Measurements from ENCODE around the gene CSMD2.

The CSMD2 gene

DNA sequence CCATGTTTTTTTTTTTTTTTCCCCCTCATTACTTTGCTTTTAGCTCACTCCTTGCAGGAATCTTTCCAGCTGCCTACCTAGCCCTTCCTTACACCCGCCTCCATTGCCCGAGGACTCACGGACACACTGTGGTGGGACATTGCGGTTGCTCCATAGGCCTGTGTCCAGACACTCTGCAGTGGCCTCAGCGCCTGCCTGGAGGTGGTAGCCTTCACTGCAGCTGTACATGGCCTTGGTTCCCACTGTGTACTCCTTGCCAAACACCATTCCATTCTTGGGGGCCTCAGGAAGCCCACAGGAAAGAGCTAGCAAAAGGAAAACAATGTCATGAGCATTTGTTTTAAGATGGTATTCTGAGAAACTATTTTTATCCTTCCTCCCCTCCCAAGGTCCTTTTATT lies 592.6 kb downstream of the CSMD2 start:
- ATAC-seq, result no peak
- H3K27ac Mint-ChIP-seq, result no peak overlapping the region
- peaks cover 25% of the 10 kb centered on the region for H3K27me3 Mint-ChIP-seq
- H3K36me3 Mint-ChIP-seq (ENCODE audit: low read depth), result no peaks in the 10 kb centered on the region
- H3K4me1 Mint-ChIP-seq, result no peaks in the 10 kb centered on the region
- H3K9me3 Mint-ChIP-seq, result no peaks in the 10 kb centered on the region
- no peak for DNase-seq
- no peak overlapping the region for H3K4me3 Mint-ChIP-seq

DNA sequence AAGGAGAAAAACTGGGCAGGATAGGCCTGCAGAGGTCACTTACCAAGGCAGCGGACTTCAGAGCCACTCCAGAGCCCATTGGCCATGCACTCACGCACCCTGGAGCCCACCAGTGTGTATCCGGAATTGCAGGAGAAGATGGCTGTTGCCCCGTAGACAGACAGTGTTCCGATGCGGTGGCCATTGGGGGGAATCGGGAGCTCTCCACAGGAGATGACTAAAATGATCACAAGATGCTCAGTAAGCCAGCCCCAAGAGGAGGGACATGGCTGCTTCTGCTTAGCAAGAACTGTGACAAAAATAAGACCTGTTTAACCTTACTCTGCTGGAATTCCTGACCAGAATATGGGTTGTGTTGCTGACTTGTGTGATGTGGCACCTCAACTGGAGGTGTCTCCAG lies 595.7 kb downstream of the CSMD2 start:
- DNase-seq (no peak), ATAC-seq (no peak)
- Mint-ChIP-seq H3K9me3 (no peaks in the 10 kb centered on the region), H3K4me1 (no peaks in the 10 kb centered on the region), H3K36me3 (ENCODE audit: low read depth) (no peaks in the 10 kb centered on the region), H3K4me3 (no peak overlapping the region), H3K27me3 (peaks cover 22% of the 10 kb centered on the region), H3K27ac (no peak overlapping the region)

DNA sequence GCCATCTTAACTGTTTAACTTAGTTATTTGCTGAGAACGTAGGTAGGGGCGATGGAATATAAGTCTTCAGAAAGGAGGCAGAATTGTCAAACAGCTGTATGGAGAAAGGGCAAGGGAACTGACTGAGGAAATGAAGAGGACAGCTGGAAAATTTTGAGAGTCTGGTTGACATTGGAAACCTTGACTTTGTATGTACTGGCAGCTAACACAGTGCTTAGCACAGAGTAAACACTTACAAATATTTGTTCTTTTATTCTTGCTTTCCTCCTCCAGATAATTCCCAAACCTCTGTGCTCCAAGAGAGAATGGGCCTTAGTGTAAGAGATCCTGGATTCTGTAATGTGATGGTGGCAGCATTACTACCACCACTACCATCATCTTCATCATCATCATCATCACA lies 601.3 kb downstream of the CSMD2 start:
- H3K27ac Mint-ChIP-seq, result no peak overlapping the region
- DNase-seq (no peak), ATAC-seq (no peak)
- no peaks in the 10 kb centered on the region for H3K36me3 Mint-ChIP-seq (ENCODE audit: low read depth)
- H3K4me1 Mint-ChIP-seq, result no peaks in the 10 kb centered on the region
- H3K27me3 Mint-ChIP-seq, result peaks cover 7% of the 10 kb centered on the region
- H3K9me3 Mint-ChIP-seq, result no peaks in the 10 kb centered on the region
- H3K4me3 Mint-ChIP-seq, result no peak overlapping the region

DNA sequence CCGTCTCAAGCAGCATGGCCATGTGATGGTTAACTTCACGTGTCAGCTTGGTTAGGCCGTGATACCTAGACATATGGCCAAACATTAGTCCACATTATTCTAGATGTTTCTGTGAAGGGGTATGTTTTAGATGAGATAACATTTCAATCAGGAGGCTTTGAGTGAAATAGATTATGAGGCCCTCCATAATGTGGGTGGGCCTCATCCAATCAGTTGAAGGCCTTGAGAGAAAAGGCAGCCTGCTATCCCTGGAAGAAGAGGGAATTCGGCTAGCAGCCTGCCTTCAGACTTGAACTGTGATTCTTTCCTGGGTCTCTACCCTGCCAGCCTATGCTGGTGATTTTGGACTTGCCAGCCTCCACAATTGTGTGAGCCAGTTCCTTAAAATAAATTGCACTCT lies 602.5 kb downstream of the CSMD2 start:
- H3K4me3 Mint-ChIP-seq, result no peak overlapping the region
- peaks cover 7% of the 10 kb centered on the region for H3K27me3 Mint-ChIP-seq
- H3K27ac Mint-ChIP-seq, result no peak overlapping the region
- no peaks in the 10 kb centered on the region for H3K36me3 Mint-ChIP-seq (ENCODE audit: low read depth)
- H3K9me3 Mint-ChIP-seq, result no peaks in the 10 kb centered on the region
- DNase-seq (no peak), ATAC-seq (no peak)
- H3K4me1 Mint-ChIP-seq, result no peaks in the 10 kb centered on the region

DNA sequence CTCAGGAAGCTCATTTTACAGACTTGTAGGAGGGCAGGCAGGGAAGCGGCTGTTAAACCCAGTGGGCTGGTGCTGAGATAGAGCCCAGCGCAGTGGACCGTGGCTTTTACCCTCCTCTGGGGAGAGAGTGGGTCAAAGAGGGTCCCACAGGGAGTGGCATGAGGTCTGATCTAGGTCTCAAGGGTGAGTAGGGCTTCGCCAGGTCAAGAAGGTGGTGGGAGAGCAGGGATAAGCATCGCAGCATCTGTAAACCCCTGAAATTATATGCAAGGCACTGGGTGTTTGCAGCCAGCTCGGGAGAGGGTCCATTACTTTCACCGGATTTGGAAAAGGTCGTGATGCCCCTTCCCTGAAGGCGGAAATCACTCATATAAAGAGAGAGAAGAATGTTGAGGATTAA lies 603.5 kb downstream of the CSMD2 start:
- no peak overlapping the region for H3K27ac Mint-ChIP-seq

DNA sequence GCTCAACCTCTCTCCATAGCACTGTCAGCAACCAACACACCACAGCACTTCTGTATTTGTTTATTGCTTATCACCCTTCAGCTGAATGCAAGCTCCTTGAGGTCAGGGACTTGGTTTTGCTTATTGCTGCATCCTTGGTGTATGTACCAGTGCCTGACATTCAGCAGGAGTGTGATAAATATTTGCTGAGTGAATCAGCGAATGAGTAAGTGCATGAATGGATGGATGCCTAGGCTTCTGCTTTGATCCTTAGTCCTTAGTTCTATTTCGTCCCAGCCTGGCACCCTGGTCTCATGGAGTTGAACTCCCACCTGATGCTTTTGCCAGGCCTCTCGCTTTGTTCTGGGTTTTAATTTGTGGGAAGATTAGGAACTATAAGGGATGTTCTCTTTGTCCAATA lies 604.4 kb downstream of the CSMD2 start:
- no peaks in the 10 kb centered on the region for H3K36me3 Mint-ChIP-seq (ENCODE audit: low read depth)
- no peaks in the 10 kb centered on the region for H3K9me3 Mint-ChIP-seq
- no peaks in the 10 kb centered on the region for H3K4me1 Mint-ChIP-seq
- no peak overlapping the region for H3K4me3 Mint-ChIP-seq
- ATAC-seq (no peak), DNase-seq (no peak)
- H3K27me3 Mint-ChIP-seq, result peaks cover 5% of the 10 kb centered on the region
- no peak overlapping the region for H3K27ac Mint-ChIP-seq

More for the DNA sequence above, 603.5 kb downstream of the CSMD2 start:
- no peak for ATAC-seq
- H3K4me3 Mint-ChIP-seq, result no peak overlapping the region
- no peaks in the 10 kb centered on the region for H3K4me1 Mint-ChIP-seq
- no peaks in the 10 kb centered on the region for H3K36me3 Mint-ChIP-seq (ENCODE audit: low read depth)
- no peak for DNase-seq
- no peaks in the 10 kb centered on the region for H3K9me3 Mint-ChIP-seq
- peaks cover 6% of the 10 kb centered on the region for H3K27me3 Mint-ChIP-seq

DNA sequence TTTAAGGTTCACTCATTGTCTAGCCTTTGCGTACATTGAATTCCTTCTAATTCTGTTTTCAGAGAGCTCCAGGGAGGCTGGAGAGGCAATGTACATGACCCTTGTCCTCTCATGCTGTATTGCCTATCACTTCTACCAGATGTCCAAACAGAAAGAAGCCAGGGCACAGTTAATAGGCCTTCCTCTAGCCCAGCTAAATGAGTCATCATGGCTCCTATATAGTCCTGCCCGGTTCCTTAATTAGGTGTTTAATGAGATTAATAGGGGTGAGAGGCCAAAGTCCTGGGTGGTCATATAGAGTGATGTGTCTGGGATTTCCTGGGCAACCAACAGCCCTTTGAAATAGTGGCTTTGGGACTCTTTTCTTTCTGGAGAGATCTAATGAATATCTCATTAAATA lies 616.3 kb downstream of the CSMD2 start:
- peaks cover 2% of the 10 kb centered on the region for H3K36me3 Mint-ChIP-seq (ENCODE audit: low read depth)
- H3K4me1 Mint-ChIP-seq, result no peaks in the 10 kb centered on the region
- DNase-seq, result no peak
- H3K9me3 Mint-ChIP-seq, result peaks cover 17% of the 10 kb centered on the region
- no peak for ATAC-seq
- H3K4me3 Mint-ChIP-seq, result no peak overlapping the region
- no peak overlapping the region for H3K27ac Mint-ChIP-seq
- peaks cover 22% of the 10 kb centered on the region for H3K27me3 Mint-ChIP-seq

DNA sequence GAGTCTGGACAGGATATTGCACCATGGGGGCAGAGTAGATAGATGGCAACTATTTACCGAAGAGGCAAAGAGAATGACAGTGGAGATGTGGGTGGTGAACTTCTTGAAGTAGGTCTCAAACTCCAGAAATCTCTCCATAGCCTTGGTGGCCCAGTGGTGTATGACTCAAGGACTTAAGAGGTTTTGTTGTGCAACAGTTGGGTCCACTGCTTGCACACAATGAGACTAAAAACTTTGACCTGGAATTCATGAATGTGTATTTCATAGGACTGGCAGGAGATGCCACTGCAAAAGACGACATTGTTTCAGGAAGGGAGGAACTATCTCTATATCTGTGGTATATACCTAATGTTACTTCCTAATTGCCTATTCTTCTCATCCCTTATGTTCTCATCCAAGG lies 616.7 kb downstream of the CSMD2 start:
- H3K36me3 Mint-ChIP-seq (ENCODE audit: low read depth), result peaks cover 2% of the 10 kb centered on the region
- H3K27ac Mint-ChIP-seq, result no peak overlapping the region
- peaks cover 17% of the 10 kb centered on the region for H3K9me3 Mint-ChIP-seq
- no peaks in the 10 kb centered on the region for H3K4me1 Mint-ChIP-seq
- peaks cover 22% of the 10 kb centered on the region for H3K27me3 Mint-ChIP-seq
- no peak overlapping the region for H3K4me3 Mint-ChIP-seq
- no peak for DNase-seq
- no peak for ATAC-seq

DNA sequence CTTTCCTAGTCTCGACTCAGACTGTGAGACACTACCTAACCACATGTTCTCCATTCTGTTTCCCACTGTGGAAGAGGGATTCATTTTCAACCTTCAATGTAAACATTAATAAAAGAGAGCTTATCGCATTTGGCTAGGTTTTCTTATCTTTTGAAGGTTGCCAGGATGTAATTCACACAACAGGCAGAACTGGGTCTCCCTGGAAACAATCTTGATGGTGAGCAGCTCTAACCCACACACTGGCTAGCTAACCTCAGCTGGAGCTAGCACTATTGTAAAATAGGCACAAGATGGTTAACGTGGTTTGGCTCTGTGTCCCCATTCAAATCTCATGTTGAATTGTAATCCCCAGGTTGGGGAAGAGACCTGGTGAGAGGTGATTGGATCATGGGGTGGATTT lies 617.5 kb downstream of the CSMD2 start:
- no peak for DNase-seq
- no peak overlapping the region for H3K4me3 Mint-ChIP-seq
- no peak for ATAC-seq
- H3K4me1 Mint-ChIP-seq, result no peaks in the 10 kb centered on the region
- peaks cover 2% of the 10 kb centered on the region for H3K36me3 Mint-ChIP-seq (ENCODE audit: low read depth)
- peaks cover 22% of the 10 kb centered on the region for H3K27me3 Mint-ChIP-seq
- H3K9me3 Mint-ChIP-seq, result peaks cover 17% of the 10 kb centered on the region
- H3K27ac Mint-ChIP-seq, result no peak overlapping the region

DNA sequence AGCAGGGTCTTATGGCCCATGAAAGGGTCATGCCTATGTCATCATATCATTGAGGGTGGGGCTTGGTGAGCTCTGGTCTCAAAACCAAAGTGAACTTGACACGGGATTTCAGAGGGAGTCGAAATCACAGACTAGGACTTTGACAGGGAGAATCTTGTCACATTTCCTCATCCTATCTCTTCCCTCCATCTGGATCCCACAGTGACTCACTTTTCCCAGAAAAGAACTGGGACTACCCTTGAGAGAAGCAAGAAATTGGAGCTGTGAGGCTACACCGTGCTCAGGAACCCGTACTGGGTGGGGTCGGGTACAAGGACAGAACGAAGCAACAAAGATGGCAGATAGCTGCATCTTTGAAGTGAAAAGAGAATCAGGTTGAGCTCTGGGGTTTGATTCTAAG lies 623.1 kb downstream of the CSMD2 start:
- Mint-ChIP-seq H3K27ac (no peak overlapping the region), H3K27me3 (peaks cover 16% of the 10 kb centered on the region), H3K4me1 (peaks cover 9% of the 10 kb centered on the region), H3K36me3 (ENCODE audit: low read depth) (no peaks in the 10 kb centered on the region), H3K4me3 (no peak overlapping the region), H3K9me3 (no peaks in the 10 kb centered on the region)
- ATAC-seq, result no peak
- DNase-seq, result no peak

DNA sequence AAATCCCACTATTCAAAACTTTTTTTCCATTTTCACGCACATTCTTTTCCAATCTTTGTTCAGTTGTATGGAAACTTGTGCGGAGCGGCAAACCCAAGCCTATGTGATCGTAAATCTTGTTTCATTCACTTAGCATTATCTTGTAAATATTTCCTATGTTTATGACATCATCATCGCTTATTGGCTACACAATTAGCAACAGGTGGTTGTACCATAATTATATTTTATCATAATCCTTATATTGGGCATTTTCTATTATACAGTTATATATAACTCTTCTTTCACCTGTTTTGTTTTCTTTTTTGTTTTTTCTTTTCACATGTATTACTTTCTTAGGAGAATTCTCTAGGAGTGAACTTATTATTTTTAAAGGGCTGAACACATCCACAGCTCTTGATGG lies 627.1 kb downstream of the CSMD2 start:
- no peak for DNase-seq
- H3K36me3 Mint-ChIP-seq (ENCODE audit: low read depth), result no peaks in the 10 kb centered on the region
- no peaks in the 10 kb centered on the region for H3K9me3 Mint-ChIP-seq
- H3K27me3 Mint-ChIP-seq, result peaks cover 16% of the 10 kb centered on the region
- no peak for ATAC-seq
- peaks cover 9% of the 10 kb centered on the region for H3K4me1 Mint-ChIP-seq
- H3K27ac Mint-ChIP-seq, result no peak overlapping the region
- no peak overlapping the region for H3K4me3 Mint-ChIP-seq

DNA sequence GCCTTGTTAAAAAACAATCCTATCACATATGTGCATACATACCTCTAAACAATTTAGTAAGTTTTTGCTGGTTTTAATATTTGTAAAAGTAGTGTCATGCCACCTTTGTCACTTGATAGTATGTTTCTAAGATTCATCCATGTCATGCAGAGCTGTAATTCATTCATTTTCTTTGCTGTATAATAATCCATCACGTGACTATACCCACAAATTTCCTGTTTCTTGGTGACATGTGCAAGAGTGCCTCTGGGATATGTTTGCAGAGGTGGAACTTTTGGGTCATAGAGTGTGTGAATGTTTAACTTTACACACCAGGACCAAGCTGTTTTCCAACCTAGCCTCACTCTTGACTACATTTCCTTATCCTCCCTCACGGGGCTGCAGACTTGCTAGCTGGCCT lies 629.7 kb downstream of the CSMD2 start:
- Mint-ChIP-seq H3K9me3 (no peaks in the 10 kb centered on the region), H3K4me3 (no peak overlapping the region), H3K36me3 (ENCODE audit: low read depth) (no peaks in the 10 kb centered on the region), H3K27ac (no peak overlapping the region), H3K4me1 (peaks cover 9% of the 10 kb centered on the region), H3K27me3 (peaks cover 15% of the 10 kb centered on the region)
- ATAC-seq (no peak), DNase-seq (no peak)

DNA sequence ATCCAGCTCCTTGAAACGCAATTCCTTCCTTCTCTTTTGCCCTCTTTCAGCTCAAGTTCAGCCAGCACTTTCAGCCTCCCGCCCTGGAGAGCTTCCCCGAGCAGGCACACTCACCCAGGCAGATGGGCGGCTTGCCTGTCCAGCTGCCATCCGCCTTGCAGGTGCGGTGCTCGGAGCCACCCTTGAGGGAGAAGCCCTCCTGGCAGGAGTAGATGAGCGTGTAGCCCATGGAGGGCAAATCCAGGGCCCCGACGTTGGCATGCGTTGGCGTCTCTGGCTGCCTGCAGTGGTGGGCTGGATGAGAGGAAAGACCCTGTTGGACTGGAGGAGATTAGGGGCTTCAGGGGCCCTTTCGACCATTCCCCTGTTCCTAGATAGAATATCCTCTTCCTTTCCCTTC lies 632.1 kb downstream of the CSMD2 start:
- Mint-ChIP-seq H3K27me3 (peaks cover 15% of the 10 kb centered on the region), H3K9me3 (no peaks in the 10 kb centered on the region), H3K4me1 (no peaks in the 10 kb centered on the region), H3K36me3 (ENCODE audit: low read depth) (no peaks in the 10 kb centered on the region), H3K27ac (no peak overlapping the region), H3K4me3 (no peak overlapping the region)
- DNase-seq (no peak), ATAC-seq (no peak)

DNA sequence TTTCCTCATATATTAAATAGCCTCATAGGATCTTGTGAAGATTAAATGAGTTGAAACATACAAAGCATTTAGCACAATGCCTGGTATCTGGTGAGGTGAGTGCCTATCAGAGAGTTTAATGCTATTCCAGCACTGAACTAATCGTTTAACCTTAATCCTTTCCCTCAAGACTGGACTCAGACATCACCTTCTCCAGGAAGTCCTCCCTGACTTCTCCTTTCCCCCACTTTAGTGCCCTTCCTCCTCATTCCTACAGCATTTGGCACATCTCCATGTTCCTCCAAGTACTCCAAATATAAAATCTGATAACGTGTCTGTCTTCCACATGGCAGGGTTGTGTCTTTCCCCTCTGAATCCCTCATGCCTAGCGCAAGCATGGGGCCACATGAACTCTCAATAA lies 632.8 kb downstream of the CSMD2 start:
- DNase-seq (no peak), ATAC-seq (no peak)
- H3K4me3 Mint-ChIP-seq, result no peak overlapping the region
- H3K36me3 Mint-ChIP-seq (ENCODE audit: low read depth), result no peaks in the 10 kb centered on the region
- no peaks in the 10 kb centered on the region for H3K9me3 Mint-ChIP-seq
- no peaks in the 10 kb centered on the region for H3K4me1 Mint-ChIP-seq
- peaks cover 16% of the 10 kb centered on the region for H3K27me3 Mint-ChIP-seq
- no peak overlapping the region for H3K27ac Mint-ChIP-seq

DNA sequence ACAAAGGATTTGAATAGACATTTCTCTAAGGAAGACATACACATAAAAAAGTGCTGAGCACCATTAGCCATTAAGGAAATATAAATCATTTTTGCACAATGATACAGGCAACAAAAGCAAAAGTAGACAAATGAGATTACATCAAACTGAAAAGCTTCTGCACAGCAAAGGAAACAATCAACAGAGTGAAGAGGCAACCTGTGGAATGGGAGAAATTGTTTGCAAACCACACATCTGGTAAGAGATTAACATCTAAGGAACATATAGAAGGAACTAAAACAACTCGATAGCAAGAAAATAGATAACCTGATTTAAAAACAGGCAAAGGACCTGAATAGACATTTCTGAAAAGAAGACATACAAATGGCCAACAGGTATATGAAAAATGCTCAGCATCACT lies 635.1 kb downstream of the CSMD2 start:
- no peak for DNase-seq
- H3K36me3 Mint-ChIP-seq (ENCODE audit: low read depth), result no peaks in the 10 kb centered on the region
- no peak for ATAC-seq
- no peaks in the 10 kb centered on the region for H3K9me3 Mint-ChIP-seq
- H3K4me1 Mint-ChIP-seq, result no peaks in the 10 kb centered on the region
- peaks cover 23% of the 10 kb centered on the region for H3K27me3 Mint-ChIP-seq
- H3K4me3 Mint-ChIP-seq, result no peak overlapping the region
- H3K27ac Mint-ChIP-seq, result no peak overlapping the region

DNA sequence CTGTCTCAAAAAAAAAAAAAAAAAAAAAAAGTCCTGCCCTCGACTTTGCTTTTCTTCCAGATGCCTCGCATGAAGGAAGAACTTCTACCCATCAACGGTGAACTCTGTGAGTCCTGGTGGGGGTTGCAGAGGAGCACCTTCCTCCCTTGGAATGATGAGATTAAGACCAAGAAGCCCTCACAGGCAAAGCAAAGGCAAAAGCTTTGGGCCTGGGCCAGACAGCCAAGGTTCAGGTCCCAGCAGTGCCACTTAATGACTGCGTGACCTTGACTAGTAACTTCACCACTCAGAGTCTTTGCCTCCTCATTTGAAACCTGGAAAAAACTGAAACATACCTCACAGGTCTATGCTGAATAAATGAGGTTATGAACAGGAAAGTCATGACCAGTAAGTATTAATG lies 637.1 kb downstream of the CSMD2 start:
- Mint-ChIP-seq H3K27me3 (peaks cover 19% of the 10 kb centered on the region), H3K4me3 (no peak overlapping the region), H3K27ac (no peak overlapping the region), H3K4me1 (no peaks in the 10 kb centered on the region), H3K9me3 (no peaks in the 10 kb centered on the region), H3K36me3 (ENCODE audit: low read depth) (no peaks in the 10 kb centered on the region)
- no peak for ATAC-seq
- DNase-seq, result no peak
